ENCODE results near the gene BPIFB2. TPM values are rescaled to one million over a fixed set of nuclear protein-coding genes. Genes with fewer than 3 reads are reported as not detected.

BPIFB2 gene
- total and polyA plus RNA-seq, 2 donors from 2014 or later: not detected

- no peak overlapping the region for H3K4me3 ChIP-seq (ENCODE audit: low read length in 3 of 3)
- H3K27ac ChIP-seq (ENCODE audit: low read depth in 2 of 2, low read length in 2 of 2): no peak overlapping the region
- no peak for FAIRE-seq
- H3K36me3 ChIP-seq (ENCODE audit: control insufficient read depth in 2 of 3, insufficient read depth in 3 of 3, low read length in 3 of 3): no peaks in the 10 kb centered on the region
- intact Hi-C loops (cut with DNase I): no loop called here
- H3K9ac ChIP-seq (ENCODE audit: low read length in 3 of 3): no peak overlapping the region
- H3K27me3 ChIP-seq (ENCODE audit: control insufficient read depth, insufficient read depth, low read length): no peaks in the 10 kb centered on the region
- H3K9me3 ChIP-seq (ENCODE audit: control insufficient read depth in 2 of 3, insufficient read depth in 1 of 3, low read length in 3 of 3): no peaks in the 10 kb centered on the region
- no peak for TF ChIP-seq CTCF (IDR thresholded peaks at IDR 0.05; ENCODE audit: borderline replicate concordance, extremely low read depth, insufficient read depth)
- DNase-seq: no peak
- no peaks in the 10 kb centered on the region for H3K4me1 ChIP-seq (ENCODE audit: control insufficient read depth in 2 of 3, insufficient read depth in 2 of 3, low read depth in 1 of 3, low read length in 3 of 3)
Observed at GRCh38 chr20:32997431-32997830, 10.1 kb upstream of the BPIFB2 start.

- Histone ChIP-seq H3K27me3 (ENCODE audit: control insufficient read depth, insufficient read depth, low read length) (no peaks in the 10 kb centered on the region), H3K9me3 (ENCODE audit: control insufficient read depth in 2 of 3, insufficient read depth in 1 of 3, low read length in 3 of 3) (no peaks in the 10 kb centered on the region), H3K9ac (ENCODE audit: low read length in 3 of 3) (no peak overlapping the region), H3K36me3 (ENCODE audit: control insufficient read depth in 2 of 3, insufficient read depth in 3 of 3, low read length in 3 of 3) (no peaks in the 10 kb centered on the region), H3K4me1 (ENCODE audit: control insufficient read depth in 2 of 3, insufficient read depth in 2 of 3, low read depth in 1 of 3, low read length in 3 of 3) (no peaks in the 10 kb centered on the region), H3K27ac (ENCODE audit: low read depth in 2 of 2, low read length in 2 of 2) (no peak overlapping the region), H3K4me3 (ENCODE audit: low read length in 3 of 3) (no peak overlapping the region)
- intact Hi-C loops (cut with DNase I): no loop called here
- DNase-seq (peak in 1 of 5 donors; percentile 16), FAIRE-seq (no peak)
- TF ChIP-seq CTCF (IDR thresholded peaks at IDR 0.05; ENCODE audit: borderline replicate concordance, extremely low read depth, insufficient read depth): no peak
Observed at GRCh38 chr20:32999603-33000250, 7.8 kb upstream of the BPIFB2 start.

GRCh38 chr20:33000802-33001466 lies 6.6 kb upstream of the BPIFB2 start:
- peak in 1 of 5 donors; percentile 32 for DNase-seq
- TF ChIP-seq CTCF (IDR thresholded peaks at IDR 0.05; ENCODE audit: borderline replicate concordance, extremely low read depth, insufficient read depth): no peak

More at GRCh38 chr20:33000802-33001466, 6.6 kb upstream of the BPIFB2 start:
- peaks cover 0 to 4% (median 0%) of the 10 kb centered on the region in 3 donors for H3K9me3 ChIP-seq (ENCODE audit: control insufficient read depth in 2 of 3, insufficient read depth in 1 of 3, low read length in 3 of 3)
- H3K27me3 ChIP-seq (ENCODE audit: control insufficient read depth, insufficient read depth, low read length): no peaks in the 10 kb centered on the region
- no peak overlapping the region for H3K4me3 ChIP-seq (ENCODE audit: low read length in 3 of 3)
- H3K4me1 ChIP-seq (ENCODE audit: control insufficient read depth in 2 of 3, insufficient read depth in 2 of 3, low read depth in 1 of 3, low read length in 3 of 3): no peaks in the 10 kb centered on the region
- H3K9ac ChIP-seq (ENCODE audit: low read length in 3 of 3): no peak overlapping the region
- no peak overlapping the region for H3K27ac ChIP-seq (ENCODE audit: low read depth in 2 of 2, low read length in 2 of 2)
- H3K36me3 ChIP-seq (ENCODE audit: control insufficient read depth in 2 of 3, insufficient read depth in 3 of 3, low read length in 3 of 3): no peaks in the 10 kb centered on the region
- intact Hi-C loops (cut with DNase I): no loop called here
- FAIRE-seq: no peak
